IPS-15b (cell line): ENCODE results near the gene PLEKHH1.

Source experiments
- H3K27me3 ChIP-seq: one replicate; pipeline ENCODE4 v1.6.1; 2013; ENCODE audit warnings: low read length; ENCODE audit not compliant: control insufficient read depth, insufficient read depth
- H3K36me3 ChIP-seq: one replicate; pipeline ENCODE4 v1.6.1; 2013; ENCODE audit warnings: low read length; ENCODE audit not compliant: control insufficient read depth, insufficient read depth
- H3K4me1 ChIP-seq: one replicate; pipeline ENCODE4 v1.6.1; 2013; ENCODE audit warnings: mild to moderate bottlenecking, low read length; ENCODE audit not compliant: control insufficient read depth, insufficient read depth
- H3K4me3 ChIP-seq: one replicate; pipeline ENCODE4 v1.5.1; 2013; ENCODE audit warnings: low read depth, low read length
- H3K9ac ChIP-seq: one replicate; pipeline ENCODE4 v1.6.1; 2013; ENCODE audit warnings: low read depth, mild to moderate bottlenecking, low read length
- H3K9me3 ChIP-seq: one replicate; pipeline ENCODE4 v1.6.1; 2013; ENCODE audit warnings: mild to moderate bottlenecking, low read length; ENCODE audit not compliant: control insufficient read depth, insufficient read depth

The PLEKHH1 gene

GRCh38 chr14:67557118-67557517, 24.0 kb downstream of the PLEKHH1 start:
- no peak overlapping the region for H3K9ac ChIP-seq
- no peaks in the 10 kb centered on the region for H3K4me1 ChIP-seq
- no peaks in the 10 kb centered on the region for H3K9me3 ChIP-seq

DNA sequence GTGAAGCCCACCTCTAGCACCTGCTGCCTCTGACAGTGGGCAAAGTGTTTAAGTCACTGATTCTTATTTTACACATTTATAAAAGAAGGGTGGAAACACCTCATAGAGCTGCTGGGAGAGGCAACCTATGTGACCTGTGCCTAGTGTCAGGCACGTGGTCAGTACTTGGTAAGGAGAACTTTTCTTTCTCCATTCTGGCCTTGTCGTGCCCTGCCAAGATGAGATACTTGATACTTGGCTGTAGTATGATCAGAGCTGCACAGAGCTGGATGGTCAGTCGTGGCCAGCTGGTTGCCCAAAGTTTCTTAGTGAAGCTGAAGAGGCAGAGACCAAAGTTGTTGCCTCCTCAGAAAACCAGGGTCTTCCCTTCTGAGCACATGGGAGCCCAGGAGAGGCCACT, 24.6 kb downstream of the PLEKHH1 start:
- no peak overlapping the region for H3K9ac ChIP-seq
- H3K27me3 ChIP-seq: no peaks in the 10 kb centered on the region
- no peaks in the 10 kb centered on the region for H3K9me3 ChIP-seq
- no peaks in the 10 kb centered on the region for H3K4me1 ChIP-seq
- H3K4me3 ChIP-seq: no peak overlapping the region
- H3K36me3 ChIP-seq: peaks cover 4% of the 10 kb centered on the region

More at GRCh38 chr14:67557118-67557517, 24.0 kb downstream of the PLEKHH1 start:
- no peak overlapping the region for H3K4me3 ChIP-seq
- H3K27me3 ChIP-seq: no peaks in the 10 kb centered on the region
- peaks cover 4% of the 10 kb centered on the region for H3K36me3 ChIP-seq

- Histone ChIP-seq H3K4me3 (no peak overlapping the region), H3K27me3 (no peaks in the 10 kb centered on the region), H3K36me3 (peaks cover 4% of the 10 kb centered on the region), H3K9ac (peak overlapping the region; percentile 47), H3K9me3 (no peaks in the 10 kb centered on the region), H3K4me1 (no peaks in the 10 kb centered on the region)
Observed at GRCh38 chr14:67559639-67560038, 26.5 kb downstream of the PLEKHH1 start.

DNA sequence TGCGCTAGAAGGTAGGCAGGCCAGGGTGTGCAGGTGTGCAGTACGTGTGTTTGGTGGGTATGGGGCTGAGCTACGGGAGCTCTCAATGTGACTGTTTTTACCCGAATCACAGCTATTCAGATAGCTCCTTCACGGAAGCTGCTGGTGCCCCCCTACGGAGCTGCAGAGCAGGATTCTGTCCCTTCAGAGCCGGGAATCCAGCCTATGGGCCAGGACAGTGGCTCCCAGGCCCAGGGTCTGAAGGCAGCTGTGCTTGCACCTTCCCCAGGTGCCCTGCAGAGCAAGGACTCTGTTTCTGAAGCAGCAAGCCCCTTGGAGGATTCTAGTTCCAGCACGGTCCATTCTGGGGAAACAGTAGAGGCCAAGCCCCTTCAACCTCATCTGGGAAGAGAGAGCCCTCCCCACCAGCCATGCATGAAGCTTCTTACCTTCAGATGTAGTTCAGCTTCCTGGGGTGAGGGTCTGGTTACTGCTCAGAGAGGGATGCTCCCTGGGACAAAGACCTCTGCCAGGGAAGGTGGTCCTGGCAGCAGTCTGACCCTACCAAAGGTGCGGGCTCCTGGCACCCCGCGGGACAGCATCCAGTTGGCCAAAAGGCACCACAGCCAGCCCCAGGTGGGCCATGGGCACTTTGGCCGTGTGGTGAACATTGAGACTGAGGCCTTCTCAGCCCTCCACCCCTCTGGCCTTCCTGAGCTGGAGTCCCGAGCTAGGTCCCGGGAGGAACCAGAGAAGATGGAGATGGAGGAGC, 29.1 kb downstream of the PLEKHH1 start:
- no peak overlapping the region for H3K4me3 ChIP-seq
- H3K36me3 ChIP-seq: peaks cover 4% of the 10 kb centered on the region
- H3K9me3 ChIP-seq: no peaks in the 10 kb centered on the region

DNA sequence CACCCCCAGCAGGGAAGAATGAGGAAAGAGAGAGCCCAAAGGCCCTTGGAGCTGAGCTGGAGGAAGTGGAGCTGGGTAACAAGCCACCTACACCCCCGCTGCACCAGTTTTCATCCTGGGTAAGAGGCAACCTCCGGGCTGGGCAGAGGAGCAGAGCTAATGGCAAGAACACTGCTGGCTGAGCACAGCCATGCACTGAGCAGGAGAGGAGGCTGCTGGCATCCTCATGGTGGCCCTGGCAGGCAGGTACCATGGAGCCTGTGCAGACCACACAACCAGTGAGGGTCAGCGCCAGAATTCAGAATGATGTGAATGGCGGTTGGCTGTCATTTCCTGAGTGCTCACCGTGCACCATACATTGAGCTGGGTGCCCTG, 29.7 kb downstream of the PLEKHH1 start:
- H3K27me3 ChIP-seq: no peaks in the 10 kb centered on the region
- H3K4me1 ChIP-seq: no peaks in the 10 kb centered on the region
- H3K4me3 ChIP-seq: no peak overlapping the region
- H3K9ac ChIP-seq: no peak overlapping the region
- peaks cover 4% of the 10 kb centered on the region for H3K36me3 ChIP-seq
- H3K9me3 ChIP-seq: no peaks in the 10 kb centered on the region

More for the DNA sequence above, 29.1 kb downstream of the PLEKHH1 start:
- Histone ChIP-seq H3K9ac (no peak overlapping the region), H3K27me3 (no peaks in the 10 kb centered on the region), H3K4me1 (no peaks in the 10 kb centered on the region)

GRCh38 chr14:67564236-67564635, 31.1 kb downstream of the PLEKHH1 start:
- no peaks in the 10 kb centered on the region for H3K9me3 ChIP-seq
- no peak overlapping the region for H3K9ac ChIP-seq
- H3K36me3 ChIP-seq: peaks cover 4% of the 10 kb centered on the region
- no peaks in the 10 kb centered on the region for H3K27me3 ChIP-seq
- H3K4me1 ChIP-seq: no peaks in the 10 kb centered on the region
- H3K4me3 ChIP-seq: no peak overlapping the region

GRCh38 chr14:67566908-67567307, 33.8 kb downstream of the PLEKHH1 start:
- Histone ChIP-seq H3K27me3 (no peaks in the 10 kb centered on the region), H3K9me3 (no peaks in the 10 kb centered on the region), H3K4me1 (no peaks in the 10 kb centered on the region), H3K36me3 (no peaks in the 10 kb centered on the region), H3K4me3 (no peak overlapping the region), H3K9ac (no peak overlapping the region)

DNA sequence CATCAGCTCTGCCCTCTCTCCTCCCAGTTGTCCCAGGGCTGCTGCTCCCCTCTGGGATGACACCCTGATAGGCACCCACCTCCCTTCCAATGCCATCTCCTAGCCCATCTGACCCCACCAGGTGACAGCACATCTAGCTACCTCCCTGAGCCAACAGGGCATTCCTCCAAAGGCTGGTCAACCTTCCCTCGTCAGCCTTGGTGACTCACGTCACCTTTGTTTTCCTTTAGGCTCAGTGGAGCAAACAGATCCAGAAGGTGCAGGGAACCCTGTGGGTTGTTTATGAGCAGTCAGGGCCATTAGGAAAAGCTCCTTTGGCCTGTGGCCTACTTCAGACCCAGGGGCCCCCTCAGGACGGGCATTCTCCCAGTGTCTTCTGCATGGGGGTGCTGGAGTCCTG, 34.6 kb downstream of the PLEKHH1 start:
- Histone ChIP-seq H3K4me3 (no peak overlapping the region), H3K9ac (no peak overlapping the region), H3K27me3 (no peaks in the 10 kb centered on the region), H3K9me3 (no peaks in the 10 kb centered on the region), H3K4me1 (no peaks in the 10 kb centered on the region), H3K36me3 (no peaks in the 10 kb centered on the region)

DNA sequence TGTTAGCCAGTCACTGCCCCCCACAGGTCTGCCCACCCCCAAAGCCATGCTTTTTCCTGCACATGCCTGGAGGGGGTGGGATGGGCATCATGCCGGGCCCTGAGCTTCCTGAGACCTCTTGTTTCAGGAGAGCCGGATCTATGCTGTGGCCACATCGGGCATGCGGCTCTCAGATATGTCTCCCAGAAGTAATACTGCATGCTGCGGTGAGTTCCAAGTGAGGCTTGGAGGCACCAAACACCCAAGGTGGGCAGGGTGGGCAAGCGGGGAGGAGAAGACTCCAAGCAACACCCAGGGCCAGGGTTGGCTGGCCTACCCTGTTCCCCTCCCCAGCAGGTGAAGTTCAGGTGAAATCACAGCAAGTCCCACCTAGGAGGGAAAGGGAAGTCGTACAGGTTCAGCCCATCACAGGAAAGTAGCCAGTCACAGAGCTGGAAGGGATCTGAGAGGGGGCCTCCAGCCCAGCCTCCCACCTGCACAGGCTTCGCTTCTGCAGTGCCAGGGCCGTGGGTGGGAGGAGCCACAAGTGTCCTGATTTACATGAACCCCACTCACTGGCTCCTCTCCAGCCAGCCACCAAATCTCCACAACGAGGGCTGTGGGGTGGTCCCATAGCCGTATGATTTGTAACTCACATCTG, 36.0 kb downstream of the PLEKHH1 start:
- no peaks in the 10 kb centered on the region for H3K4me1 ChIP-seq

GRCh38 chr14:67569651-67570290, 36.7 kb downstream of the PLEKHH1 start:
- no peaks in the 10 kb centered on the region for H3K9me3 ChIP-seq
- no peaks in the 10 kb centered on the region for H3K4me1 ChIP-seq
- H3K36me3 ChIP-seq: peaks cover 2% of the 10 kb centered on the region
- H3K4me3 ChIP-seq: no peak overlapping the region
- H3K27me3 ChIP-seq: no peaks in the 10 kb centered on the region
- H3K9ac ChIP-seq: no peak overlapping the region

More for the DNA sequence above, 36.0 kb downstream of the PLEKHH1 start:
- Histone ChIP-seq H3K4me3 (no peak overlapping the region), H3K9me3 (no peaks in the 10 kb centered on the region), H3K36me3 (no peaks in the 10 kb centered on the region), H3K27me3 (no peaks in the 10 kb centered on the region), H3K9ac (no peak overlapping the region)

DNA sequence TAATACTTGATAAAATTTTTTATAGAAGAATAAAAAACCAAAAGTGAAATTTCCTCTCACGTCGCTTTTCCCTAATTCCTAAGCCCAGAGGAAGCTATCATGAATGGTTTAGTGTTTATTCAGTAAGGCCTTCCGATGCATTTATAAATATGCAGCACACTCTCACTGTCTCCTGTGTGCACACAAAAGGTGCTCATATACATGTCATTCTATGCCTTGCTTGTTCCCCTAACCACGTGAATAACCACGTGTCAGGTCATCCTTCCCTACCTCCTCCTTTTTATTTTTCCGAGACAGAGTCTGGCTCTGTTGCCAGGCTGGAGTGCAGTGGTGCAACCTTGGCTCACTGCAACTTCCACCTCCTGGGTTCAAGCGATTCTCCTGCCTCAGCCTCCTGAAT, 37.4 kb downstream of the PLEKHH1 start:
- H3K9me3 ChIP-seq: no peaks in the 10 kb centered on the region
- no peak overlapping the region for H3K4me3 ChIP-seq
- no peaks in the 10 kb centered on the region for H3K27me3 ChIP-seq
- peaks cover 3% of the 10 kb centered on the region for H3K36me3 ChIP-seq
- H3K9ac ChIP-seq: no peak overlapping the region
- no peaks in the 10 kb centered on the region for H3K4me1 ChIP-seq
